Measurements from ENCODE around the gene RNPEPL1. TPM values are rescaled to one million over a fixed set of nuclear protein-coding genes. Genes with fewer than 3 reads are reported as not detected.

Gene RNPEPL1
- total RNA-seq, 4 donors from 2014 or later = 57.3 to 135 (median 70.2) TPM

DNA sequence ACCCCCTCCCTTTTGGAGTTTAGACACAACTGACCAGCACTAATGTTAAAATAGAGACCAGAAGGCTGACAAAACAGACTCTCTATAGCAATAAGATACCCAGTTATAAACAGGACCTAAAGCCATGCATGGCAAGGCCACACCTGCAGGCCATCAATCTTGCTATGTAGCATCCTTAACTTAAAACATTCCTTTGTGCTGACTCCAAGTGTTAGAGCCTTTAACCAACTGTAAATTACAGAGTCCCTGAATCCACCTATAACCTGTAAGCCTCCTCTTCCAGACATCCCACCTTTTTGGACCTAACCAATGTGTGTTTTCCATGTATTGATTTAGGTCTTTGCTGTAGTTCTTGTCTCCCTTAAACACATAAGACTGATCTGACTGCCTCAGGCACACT, 28.4 kb upstream of the RNPEPL1 start:
- Histone ChIP-seq H3K4me3 (no peak overlapping the region), H3K27ac (replicated peaks in 1 of 4) (no peak overlapping the region), H3K27me3 (no peaks in the 10 kb centered on the region), H3K36me3 (peaks cover 5 to 45% (median 20%) of the 10 kb centered on the region in 4 donors), H3K9me3 (no peaks in the 10 kb centered on the region), H3K4me1 (no peaks in the 10 kb centered on the region)
- TF ChIP-seq POLR2AphosphoS5 (IDR thresholded peaks at IDR 0.05) = no peak
- TF ChIP-seq, protein P1, sequence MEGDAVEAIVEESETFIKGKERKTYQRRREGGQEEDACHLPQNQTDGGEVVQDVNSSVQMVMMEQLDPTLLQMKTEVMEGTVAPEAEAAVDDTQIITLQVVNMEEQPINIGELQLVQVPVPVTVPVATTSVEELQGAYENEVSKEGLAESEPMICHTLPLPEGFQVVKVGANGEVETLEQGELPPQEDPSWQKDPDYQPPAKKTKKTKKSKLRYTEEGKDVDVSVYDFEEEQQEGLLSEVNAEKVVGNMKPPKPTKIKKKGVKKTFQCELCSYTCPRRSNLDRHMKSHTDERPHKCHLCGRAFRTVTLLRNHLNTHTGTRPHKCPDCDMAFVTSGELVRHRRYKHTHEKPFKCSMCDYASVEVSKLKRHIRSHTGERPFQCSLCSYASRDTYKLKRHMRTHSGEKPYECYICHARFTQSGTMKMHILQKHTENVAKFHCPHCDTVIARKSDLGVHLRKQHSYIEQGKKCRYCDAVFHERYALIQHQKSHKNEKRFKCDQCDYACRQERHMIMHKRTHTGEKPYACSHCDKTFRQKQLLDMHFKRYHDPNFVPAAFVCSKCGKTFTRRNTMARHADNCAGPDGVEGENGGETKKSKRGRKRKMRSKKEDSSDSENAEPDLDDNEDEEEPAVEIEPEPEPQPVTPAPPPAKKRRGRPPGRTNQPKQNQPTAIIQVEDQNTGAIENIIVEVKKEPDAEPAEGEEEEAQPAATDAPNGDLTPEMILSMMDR (IDR thresholded peaks at IDR 0.05) = no peak
- TF ChIP-seq EP300 (IDR thresholded peaks at IDR 0.05) = no peak
- TF ChIP-seq POLR2A (IDR thresholded peaks at IDR 0.05; ENCODE audit: low read depth) = no peak
- intact Hi-C loops (cut with DNase I) = no loop called here
- no peak for DNase-seq (ENCODE audit: extremely low spot score)

DNA sequence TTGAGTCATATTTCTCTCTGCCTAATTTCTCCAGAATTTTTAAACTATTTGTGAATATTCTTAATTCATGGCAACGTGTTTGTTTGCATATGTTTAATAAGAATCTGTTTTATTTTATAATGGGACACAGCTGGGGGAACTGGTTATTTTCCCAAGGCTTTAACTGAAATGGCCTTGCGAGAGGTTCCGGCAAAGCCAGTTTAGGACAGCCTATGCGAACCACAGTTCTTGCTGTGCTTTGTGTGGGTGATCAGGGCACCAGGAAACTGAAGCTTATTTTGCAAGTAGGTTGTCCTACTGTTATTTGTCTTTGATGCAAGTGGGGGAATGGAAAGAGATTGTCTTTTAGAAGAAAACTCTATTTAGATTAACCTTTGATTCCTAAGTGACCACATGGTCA, 17.0 kb upstream of the RNPEPL1 start:
- Histone ChIP-seq H3K36me3 (peaks cover 0 to 28% (median 8%) of the 10 kb centered on the region in 4 donors), H3K27me3 (peaks cover 0 to 1% (median 0%) of the 10 kb centered on the region in 4 donors), H3K4me1 (no peaks in the 10 kb centered on the region), H3K4me3 (no peak overlapping the region), H3K9me3 (no peaks in the 10 kb centered on the region), H3K27ac (replicated peaks in 1 of 4) (no peak overlapping the region)
- no peak for DNase-seq (ENCODE audit: extremely low spot score)
- no peak for TF ChIP-seq EP300 (IDR thresholded peaks at IDR 0.05)
- no peak for TF ChIP-seq POLR2AphosphoS5 (IDR thresholded peaks at IDR 0.05)
- no peak for TF ChIP-seq POLR2A (IDR thresholded peaks at IDR 0.05; ENCODE audit: low read depth)
- TF ChIP-seq, protein P1 (IDR thresholded peaks at IDR 0.05) = no peak
- intact Hi-C loops (cut with DNase I) = no loop called here
- WGBS = 92% methylated on average over 4 of the region's 4 CpGs

DNA sequence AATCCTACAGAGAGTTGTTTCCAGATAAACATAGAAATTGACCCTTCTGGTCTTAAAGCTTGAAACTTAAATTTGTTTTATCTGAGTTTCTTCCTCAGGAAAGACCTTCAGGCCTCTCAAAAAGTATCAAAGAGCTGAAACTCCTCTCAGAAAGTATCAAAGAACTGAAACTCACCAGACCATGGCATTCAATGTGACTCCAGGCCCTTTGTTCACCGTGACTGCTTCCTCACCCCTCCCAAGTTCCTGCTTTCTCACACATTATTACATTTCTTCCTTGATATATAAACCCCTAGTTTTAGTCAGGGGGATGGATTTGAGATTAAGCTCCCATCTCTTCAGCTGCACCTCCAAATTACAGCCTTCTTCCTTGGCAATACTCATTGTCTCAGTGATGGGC, 16.5 kb upstream of the RNPEPL1 start:
- Histone ChIP-seq H3K9me3 (no peaks in the 10 kb centered on the region), H3K27ac (replicated peaks in 1 of 4) (no peak overlapping the region), H3K4me1 (peaks cover 0 to 3% (median 2%) of the 10 kb centered on the region in 4 donors), H3K36me3 (peaks cover 0 to 28% (median 8%) of the 10 kb centered on the region in 4 donors), H3K27me3 (peaks cover 0 to 6% (median 0%) of the 10 kb centered on the region in 4 donors), H3K4me3 (no peak overlapping the region)
- WGBS = 46% methylated on average over 1 of the region's 1 CpG
- no peak for TF ChIP-seq POLR2AphosphoS5 (IDR thresholded peaks at IDR 0.05)
- no peak for TF ChIP-seq POLR2A (IDR thresholded peaks at IDR 0.05; ENCODE audit: low read depth)
- TF ChIP-seq, protein P1 (IDR thresholded peaks at IDR 0.05) = no peak
- TF ChIP-seq EP300 (IDR thresholded peaks at IDR 0.05) = no peak
- intact Hi-C loops (cut with DNase I) = no loop called here
- no peak for DNase-seq (ENCODE audit: extremely low spot score)

- 86% methylated on average over 7 of the region's 7 CpGs for WGBS
- Histone ChIP-seq H3K9me3 (no peaks in the 10 kb centered on the region), H3K4me1 (peaks cover 19 to 24% (median 22%) of the 10 kb centered on the region in 4 donors), H3K27ac (replicated peaks in 1 of 4) (no peak overlapping the region), H3K27me3 (peaks cover 0 to 19% (median 0%) of the 10 kb centered on the region in 4 donors), H3K4me3 (no peak overlapping the region), H3K36me3 (peaks cover 0 to 28% (median 8%) of the 10 kb centered on the region in 4 donors)
- intact Hi-C loops (cut with DNase I) = no loop called here
- DNase-seq (ENCODE audit: extremely low spot score) = no peak
- no peak for TF ChIP-seq POLR2AphosphoS5 (IDR thresholded peaks at IDR 0.05)
- TF ChIP-seq POLR2A (IDR thresholded peaks at IDR 0.05; ENCODE audit: low read depth) = no peak
- TF ChIP-seq EP300 (IDR thresholded peaks at IDR 0.05) = no peak
These were observed 14.3 kb upstream of the RNPEPL1 start for GRCh38 chr2:240553956-240554480.

GRCh38 chr2:240554767-240555493, 13.4 kb upstream of the RNPEPL1 start:
- Histone ChIP-seq H3K27ac (replicated peaks in 1 of 4) (no peak overlapping the region), H3K27me3 (peaks cover 0 to 19% (median 0%) of the 10 kb centered on the region in 4 donors), H3K9me3 (no peaks in the 10 kb centered on the region), H3K4me1 (peaks cover 28 to 34% (median 31%) of the 10 kb centered on the region in 4 donors), H3K36me3 (peaks cover 0 to 28% (median 8%) of the 10 kb centered on the region in 4 donors), H3K4me3 (no peak overlapping the region)
- no peak for DNase-seq (ENCODE audit: extremely low spot score)
- WGBS = 94% methylated on average over 13 of the region's 17 CpGs
- no peak for TF ChIP-seq POLR2A (IDR thresholded peaks at IDR 0.05; ENCODE audit: low read depth)
- TF ChIP-seq, protein P1 (IDR thresholded peaks at IDR 0.05) = no peak
- TF ChIP-seq POLR2AphosphoS5 (IDR thresholded peaks at IDR 0.05) = no peak
- TF ChIP-seq EP300 (IDR thresholded peaks at IDR 0.05) = no peak
- intact Hi-C loops (cut with DNase I) = loop anchor here (5.0 kb wide), 1 partner anchor 37 kb away; no protein-coding TSS in a partner anchor
